DMS 273 (cell line): Measurements from ENCODE around the gene ARHGAP8.

Source experiments
- DNase-seq: peaks from one replicate; lab custom pipeline; 2025; ENCODE audit not compliant: unreplicated experiment; lab: John Stamatoyannopoulos, UW

Gene ARHGAP8

GRCh38 chr22:44906248-44906936, 154.0 kb downstream of the ARHGAP8 start:
- DNase-seq = no peak

- DNase-seq = no peak
These were observed 154.7 kb downstream of the ARHGAP8 start for GRCh38 chr22:44906999-44907644.

DNA sequence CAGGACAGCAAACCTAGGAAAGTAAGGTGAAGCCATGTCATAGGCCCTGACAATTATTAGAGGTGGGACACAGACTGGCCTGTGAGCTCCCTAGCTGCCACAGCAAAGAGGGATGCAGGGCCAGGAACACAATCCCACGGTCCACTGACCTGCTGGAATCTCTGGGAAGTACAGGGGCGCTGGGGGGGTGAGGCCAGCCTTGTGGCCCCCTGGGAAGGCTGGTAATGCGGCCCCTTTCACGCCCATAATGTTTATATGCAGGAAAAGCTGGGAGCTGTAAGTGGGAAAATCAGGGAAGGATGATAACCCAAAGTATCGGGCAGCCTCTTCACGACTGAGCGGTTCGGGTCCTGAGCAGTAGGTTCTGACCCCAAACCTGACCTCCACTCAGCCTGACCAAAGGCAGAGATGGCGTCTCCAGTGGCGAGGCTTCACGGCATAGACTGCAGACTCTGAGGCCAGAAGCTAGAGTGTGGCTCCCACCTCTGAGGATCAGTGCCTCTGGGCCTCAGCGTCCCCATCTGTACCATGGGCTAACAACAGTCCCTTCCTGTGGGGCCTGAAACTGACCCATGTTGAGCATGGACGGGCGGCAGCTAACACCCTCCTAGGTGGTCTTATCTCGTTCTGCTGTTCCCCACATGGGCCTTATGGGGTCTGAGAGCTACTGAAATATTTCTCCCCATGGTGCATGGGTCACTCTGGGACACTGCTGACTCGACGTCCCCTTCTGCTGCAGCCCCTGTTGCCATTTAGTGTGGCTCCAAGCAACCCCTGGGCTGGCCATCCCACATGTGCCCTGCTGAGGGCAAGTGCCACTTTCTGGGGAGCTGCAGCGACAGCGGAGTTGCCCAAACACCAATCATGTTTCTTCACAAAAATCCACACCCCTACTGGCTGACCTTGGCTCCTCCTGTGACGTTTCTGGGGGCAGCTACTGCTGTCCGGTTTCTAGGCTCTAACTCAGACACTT, 155.7 kb downstream of the ARHGAP8 start:
- DNase-seq = no peak

GRCh38 chr22:44909241-44909640, 156.9 kb downstream of the ARHGAP8 start:
- no peak for DNase-seq
